ENCODE results near the gene STK11. TPM values are rescaled to one million over a fixed set of nuclear protein-coding genes. Genes with fewer than 3 reads are reported as not detected.

Gene STK11
- total RNA-seq, 1 experiment from 2014 or later: 116 TPM

GRCh38 chr19:1266916-1267476 is 61.4 kb downstream of the STK11 start:
- TF ChIP-seq, protein P1, sequence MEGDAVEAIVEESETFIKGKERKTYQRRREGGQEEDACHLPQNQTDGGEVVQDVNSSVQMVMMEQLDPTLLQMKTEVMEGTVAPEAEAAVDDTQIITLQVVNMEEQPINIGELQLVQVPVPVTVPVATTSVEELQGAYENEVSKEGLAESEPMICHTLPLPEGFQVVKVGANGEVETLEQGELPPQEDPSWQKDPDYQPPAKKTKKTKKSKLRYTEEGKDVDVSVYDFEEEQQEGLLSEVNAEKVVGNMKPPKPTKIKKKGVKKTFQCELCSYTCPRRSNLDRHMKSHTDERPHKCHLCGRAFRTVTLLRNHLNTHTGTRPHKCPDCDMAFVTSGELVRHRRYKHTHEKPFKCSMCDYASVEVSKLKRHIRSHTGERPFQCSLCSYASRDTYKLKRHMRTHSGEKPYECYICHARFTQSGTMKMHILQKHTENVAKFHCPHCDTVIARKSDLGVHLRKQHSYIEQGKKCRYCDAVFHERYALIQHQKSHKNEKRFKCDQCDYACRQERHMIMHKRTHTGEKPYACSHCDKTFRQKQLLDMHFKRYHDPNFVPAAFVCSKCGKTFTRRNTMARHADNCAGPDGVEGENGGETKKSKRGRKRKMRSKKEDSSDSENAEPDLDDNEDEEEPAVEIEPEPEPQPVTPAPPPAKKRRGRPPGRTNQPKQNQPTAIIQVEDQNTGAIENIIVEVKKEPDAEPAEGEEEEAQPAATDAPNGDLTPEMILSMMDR (IDR thresholded peaks at IDR 0.05): peak; percentile 91
- TF ChIP-seq POLR2AphosphoS5 (IDR thresholded peaks at IDR 0.05; ENCODE audit: low read depth, low read length) (no peak; the same call in 1 of the 2 replicates), SIN3A (IDR thresholded peaks at IDR 0.05; ENCODE audit: borderline replicate concordance, insufficient read depth, low read depth, low read length) (0 out of 2 replicates have a peak, but pooled peaks have one; percentile 59)
- H3K27ac ChIP-seq (ENCODE audit: low read length): peak overlapping the region; percentile 57
- intact Hi-C loops (cut with micrococcal nuclease; ENCODE audit: unreplicated experiment) (no loop called here), in situ Hi-C loops (cut with HindIII; ENCODE audit: low pct_unique_long_range_greater_than_20kb, low sequenced_read_pairs) (no loop called here)
- BruUV-seq (replicated peaks): no TSS peak
- CTCF ChIA-PET: interaction anchor here (0.6 to 2.0 kb wide), 8 partner anchors 8 to 348 kb away, joined by 3 to 46 read pairs (median 7); no protein-coding TSS in a partner anchor
- no peaks in the 10 kb centered on the region for H3K27me3 ChIP-seq (ENCODE audit: control insufficient read depth, insufficient read depth, low read length)
- peak overlapping the region; percentile 45 to 57 for H3K4me3 ChIP-seq (ENCODE audit: low read depth in 2 of 2, low read length in 2 of 2)
- H3K36me3 ChIP-seq (ENCODE audit: control insufficient read depth, insufficient read depth, low read length): no peaks in the 10 kb centered on the region; the same call in 1 of the 2 replicates
- ATAC-seq (peak; percentile 18; the same call in 1 of the 2 replicates), DNase-seq (ENCODE audit: low read depth, low spot score) (no peak)
- POLR2A ChIA-PET: interaction anchor here (0.5 to 0.6 kb wide), 2 partner anchors 15 to 115 kb away, joined by 9 to 11 read pairs; no protein-coding TSS in a partner anchor
- no peaks in the 10 kb centered on the region for H3K9me3 ChIP-seq (ENCODE audit: control insufficient read depth, insufficient read depth, low read depth, low read length)
- H3K4me1 ChIP-seq (ENCODE audit: control insufficient read depth, insufficient read depth, low read length): peaks cover 43% of the 10 kb centered on the region

- Histone ChIP-seq H3K36me3 (ENCODE audit: control insufficient read depth, insufficient read depth, low read length) (no peaks in the 10 kb centered on the region; the same call in 1 of the 2 replicates), H3K4me3 (ENCODE audit: low read depth in 2 of 2, low read length in 2 of 2) (peak overlapping the region; percentile 45 to 57), H3K27me3 (ENCODE audit: control insufficient read depth, insufficient read depth, low read length) (no peaks in the 10 kb centered on the region), H3K27ac (ENCODE audit: low read length) (peak overlapping the region; percentile 57), H3K4me1 (ENCODE audit: control insufficient read depth, insufficient read depth, low read length) (peaks cover 42% of the 10 kb centered on the region), H3K9me3 (ENCODE audit: control insufficient read depth, insufficient read depth, low read depth, low read length) (no peaks in the 10 kb centered on the region)
- no TSS peak for BruUV-seq (replicated peaks)
- intact Hi-C loops (cut with micrococcal nuclease; ENCODE audit: unreplicated experiment): no loop called here
- in situ Hi-C loops (cut with HindIII; ENCODE audit: low pct_unique_long_range_greater_than_20kb, low sequenced_read_pairs): no loop called here
- DNase-seq (ENCODE audit: low read depth, low spot score) (no peak), ATAC-seq (no peak)
- ChIA-PET POLR2A (interaction anchor here (0.6 kb wide), 1 partner anchor 191 kb away, joined by 5 read pairs; no protein-coding TSS in a partner anchor), CTCF (interaction anchor here (0.7 to 2.1 kb wide), 2 partner anchors 10 to 23 kb away, joined by 6 read pairs; no protein-coding TSS in a partner anchor)
- TF ChIP-seq TCF7L2 (IDR thresholded peaks at IDR 0.05; ENCODE audit: low read depth, low read length) (no peak), POLR2AphosphoS5 (IDR thresholded peaks at IDR 0.05; ENCODE audit: low read depth, low read length) (no peak; the same call in 1 of the 2 replicates), SIN3A (IDR thresholded peaks at IDR 0.05; ENCODE audit: borderline replicate concordance, insufficient read depth, low read depth, low read length) (no peak)
- TF ChIP-seq, protein P1 (IDR thresholded peaks at IDR 0.05): no peak
- TF ChIP-seq, protein P2, sequence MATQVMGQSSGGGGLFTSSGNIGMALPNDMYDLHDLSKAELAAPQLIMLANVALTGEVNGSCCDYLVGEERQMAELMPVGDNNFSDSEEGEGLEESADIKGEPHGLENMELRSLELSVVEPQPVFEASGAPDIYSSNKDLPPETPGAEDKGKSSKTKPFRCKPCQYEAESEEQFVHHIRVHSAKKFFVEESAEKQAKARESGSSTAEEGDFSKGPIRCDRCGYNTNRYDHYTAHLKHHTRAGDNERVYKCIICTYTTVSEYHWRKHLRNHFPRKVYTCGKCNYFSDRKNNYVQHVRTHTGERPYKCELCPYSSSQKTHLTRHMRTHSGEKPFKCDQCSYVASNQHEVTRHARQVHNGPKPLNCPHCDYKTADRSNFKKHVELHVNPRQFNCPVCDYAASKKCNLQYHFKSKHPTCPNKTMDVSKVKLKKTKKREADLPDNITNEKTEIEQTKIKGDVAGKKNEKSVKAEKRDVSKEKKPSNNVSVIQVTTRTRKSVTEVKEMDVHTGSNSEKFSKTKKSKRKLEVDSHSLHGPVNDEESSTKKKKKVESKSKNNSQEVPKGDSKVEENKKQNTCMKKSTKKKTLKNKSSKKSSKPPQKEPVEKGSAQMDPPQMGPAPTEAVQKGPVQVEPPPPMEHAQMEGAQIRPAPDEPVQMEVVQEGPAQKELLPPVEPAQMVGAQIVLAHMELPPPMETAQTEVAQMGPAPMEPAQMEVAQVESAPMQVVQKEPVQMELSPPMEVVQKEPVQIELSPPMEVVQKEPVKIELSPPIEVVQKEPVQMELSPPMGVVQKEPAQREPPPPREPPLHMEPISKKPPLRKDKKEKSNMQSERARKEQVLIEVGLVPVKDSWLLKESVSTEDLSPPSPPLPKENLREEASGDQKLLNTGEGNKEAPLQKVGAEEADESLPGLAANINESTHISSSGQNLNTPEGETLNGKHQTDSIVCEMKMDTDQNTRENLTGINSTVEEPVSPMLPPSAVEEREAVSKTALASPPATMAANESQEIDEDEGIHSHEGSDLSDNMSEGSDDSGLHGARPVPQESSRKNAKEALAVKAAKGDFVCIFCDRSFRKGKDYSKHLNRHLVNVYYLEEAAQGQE (IDR thresholded peaks at IDR 0.05; ENCODE audit: insufficient read depth in 1 of 2, low read depth in 2 of 2, low read length in 1 of 2): no peak
These were observed 62.1 kb downstream of the STK11 start for GRCh38 chr19:1267477-1268225.
